HEK293 (cell line): Measurements from ENCODE around the gene TDG.

Source experiments
- CTCF ChIA-PET: fragments of 350-600 bp; formaldehyde crosslinking; extraction: SDS; loops from one replicate; lab custom pipeline; 2021; ENCODE audit warnings: antibody characterized with exemption; lab: Yijun Ruan, JAX
- POLR2A ChIA-PET: fragments of 300-600 bp; formaldehyde crosslinking; extraction: SDS; loops from one replicate; lab custom pipeline; 2020; ENCODE audit warnings: antibody characterized with exemption, inconsistent platforms; lab: Yijun Ruan, JAX
- H3K27ac ChIP-seq: fragments of 200-500 bp; sonication (Bioruptor generic); 2 replicates; pipeline ENCODE4 v1.5.1; 2014; ENCODE audit warnings: low read depth, low read length, control low read depth, inconsistent platforms; ENCODE audit errors: extremely low read depth
- H3K36me3 ChIP-seq, 2 experiments: fragments of 200-500 bp in 1 of 2; sonication (Bioruptor generic) in 1 of 2; 1 replicate in 1 of 2; 2 replicates in 1 of 2; pipeline ENCODE4 v1.5.1; 2014 to 2017; ENCODE audit warnings: inconsistent platforms in 2 of 2, low read length in 2 of 2; ENCODE audit not compliant: control insufficient read depth in 2 of 2, insufficient read depth in 1 of 2
- H3K4me1 ChIP-seq: fragments of 200-500 bp; sonication (Bioruptor generic); 2 replicates; pipeline ENCODE4 v1.5.1; 2014; ENCODE audit warnings: mild to moderate bottlenecking, low read length, inconsistent platforms; ENCODE audit not compliant: control insufficient read depth, insufficient read depth
- H3K4me3 ChIP-seq: 2 replicates; pipeline ENCODE4 v1.5.1; 2011; ENCODE audit warnings: low read depth, mild to moderate bottlenecking, control low read depth, low read length, moderate library complexity
- H3K9me3 ChIP-seq: fragments of 200-500 bp; sonication (Bioruptor generic); 2 replicates; pipeline ENCODE4 v1.5.1; 2014; ENCODE audit warnings: low read depth, low read length, inconsistent platforms; ENCODE audit not compliant: control insufficient read depth, insufficient read depth
- BCL11B ChIP-seq: fragments of 450-650 bp; formaldehyde crosslinking; IDR thresholded peaks from 2 replicates; pipeline ENCODE4 v1.5.1; 2016; ENCODE audit warnings: low read depth, missing biosample characterization, missing genetic modification characterization
- GLIS2 ChIP-seq: fragments of 450-650 bp; formaldehyde crosslinking; IDR thresholded peaks from 2 replicates; pipeline ENCODE4 v1.5.1; 2016; ENCODE audit warnings: missing biosample characterization, missing genetic modification characterization
- HOXC10 ChIP-seq: sonication (generic); formaldehyde crosslinking; IDR thresholded peaks from 2 replicates; pipeline ENCODE4 v1.8.1; 2023; ENCODE audit warnings: mild to moderate bottlenecking, missing genetic modification reagents
- PRDM1 ChIP-seq: fragments of 450-650 bp; formaldehyde crosslinking; IDR thresholded peaks from 2 replicates; pipeline ENCODE4; 2016; ENCODE audit warnings: missing biosample characterization, missing genetic modification characterization
- SP3 ChIP-seq: fragments of 450-650 bp; formaldehyde crosslinking; IDR thresholded peaks from 2 replicates; pipeline ENCODE4 v1.5.1; 2016; ENCODE audit warnings: missing biosample characterization, missing genetic modification characterization
- ZBTB6 ChIP-seq: fragments of 450-650 bp; formaldehyde crosslinking; IDR thresholded peaks from 2 replicates; pipeline ENCODE4 v1.5.1; 2017; ENCODE audit warnings: missing biosample characterization, missing genetic modification characterization
- ZFHX2 ChIP-seq: fragments of 450-650 bp; formaldehyde crosslinking; conservative IDR thresholded peaks from 2 replicates; pipeline ENCODE4 v1.5.1; 2016; ENCODE audit warnings: missing biosample characterization, missing genetic modification characterization
- ZNF121 ChIP-seq: fragments of 450-650 bp; formaldehyde crosslinking; IDR thresholded peaks from 2 replicates; pipeline ENCODE4 v1.5.1; 2016; ENCODE audit warnings: missing biosample characterization, missing genetic modification characterization
- ZNF335 ChIP-seq: fragments of 450-650 bp; formaldehyde crosslinking; conservative IDR thresholded peaks from 2 replicates; pipeline ENCODE4 v1.5.1; 2016; ENCODE audit warnings: missing biosample characterization, missing genetic modification characterization
- ZNF394 ChIP-seq: fragments of 450-650 bp; formaldehyde crosslinking; IDR thresholded peaks from 2 replicates; pipeline ENCODE4 v1.5.1; 2016; ENCODE audit warnings: missing biosample characterization, missing genetic modification characterization, mild to moderate bottlenecking, moderate library complexity, borderline replicate concordance
- ZNF571 ChIP-seq: fragments of 450-650 bp; formaldehyde crosslinking; IDR thresholded peaks from 2 replicates; pipeline ENCODE4 v1.5.0; 2017; ENCODE audit warnings: missing biosample characterization, missing genetic modification characterization
- ZNF776 ChIP-seq: fragments of 450-650 bp; formaldehyde crosslinking; IDR thresholded peaks from 2 replicates; pipeline ENCODE4 v1.5.0; 2017; ENCODE audit warnings: missing biosample characterization, missing genetic modification characterization, borderline replicate concordance
- ZSCAN16 ChIP-seq: fragments of 450-650 bp; formaldehyde crosslinking; IDR thresholded peaks from 2 replicates; pipeline ENCODE4 v1.5.1; 2016; ENCODE audit warnings: missing biosample characterization, missing genetic modification characterization
- TF ChIP-seq, protein P1 (sequence below): fragments of 450-650 bp; formaldehyde crosslinking; IDR thresholded peaks from 2 replicates; pipeline ENCODE4 v1.5.1; 2017; ENCODE audit warnings: missing biosample characterization, missing genetic modification characterization

Gene TDG

GRCh38 chr12:103956509-103957027, 9.1 kb upstream of the TDG start:
- POLR2A ChIA-PET, result interaction anchor here (0.9 to 3.2 kb wide), 7 partner anchors 10 to 94 kb away, joined by 3 to 80 read pairs (median 3); partner anchors contain the start of genes GLT8D2, HSP90B1 and TDG
- TF ChIP-seq ZSCAN16 (tag by site-specific recombination), result no peak
- 0 out of 2 replicates have a peak, but pooled peaks have one; percentile 14 for TF ChIP-seq ZFHX2
- TF ChIP-seq ZNF335 (tag by site-specific recombination), result peak; percentile 51
- TF ChIP-seq ZNF776, result no peak
- no peak for TF ChIP-seq ZNF394 (tag by site-specific recombination)
- TF ChIP-seq GLIS2 (tag by site-specific recombination), result 0 out of 2 replicates have a peak, but pooled peaks have one; percentile 55
- TF ChIP-seq ZNF571 (tag by site-specific recombination), result no peak
- TF ChIP-seq HOXC10 (CRISPR knock-in tag), result 0 out of 2 replicates have a peak, but pooled peaks have one; percentile 15
- Histone ChIP-seq H3K4me3 (peak overlapping the region; percentile 79), H3K9me3 (no peaks in the 10 kb centered on the region), H3K27ac (peak overlapping the region; percentile 86), H3K36me3 (peaks cover 31 to 34% of the 10 kb centered on the region in 2 experiments), H3K4me1 (0 out of 2 replicates have a peak, but pooled peaks cover 2% of the 10 kb centered on the region)
- CTCF ChIA-PET, result interaction anchor here (0.6 to 1.6 kb wide), 5 partner anchors 11 to 152 kb away, joined by 3 to 6 read pairs (median 3); no protein-coding TSS in a partner anchor

DNA sequence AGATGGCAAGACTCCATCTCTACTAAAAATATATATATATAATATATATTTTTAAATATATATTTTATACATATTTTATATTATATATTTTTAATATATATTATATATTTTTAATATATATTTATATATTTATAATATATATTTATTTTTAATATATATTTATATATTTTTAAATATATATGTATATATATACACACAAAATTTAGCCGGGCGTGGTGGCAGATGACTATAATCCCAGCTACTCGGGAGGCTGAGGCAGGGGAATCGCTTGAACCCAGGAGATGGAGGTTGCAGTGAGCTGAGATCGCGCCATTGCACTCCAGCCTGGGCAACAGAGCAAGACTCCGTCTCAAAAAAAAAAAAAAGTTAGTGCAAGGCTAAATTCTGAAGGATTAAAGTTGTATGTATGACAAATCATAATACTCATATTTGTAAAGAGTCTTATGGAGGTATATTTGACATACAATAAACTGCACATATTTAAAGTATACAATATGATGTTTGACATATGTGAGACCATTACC, 7.7 kb upstream of the TDG start:
- TF ChIP-seq ZNF121 (tag by site-specific recombination) (peak; percentile 91), ZSCAN16 (tag by site-specific recombination) (no peak), SP3 (tag by site-specific recombination) (no peak), ZBTB6 (no peak), PRDM1 (tag by site-specific recombination) (no peak)
- peak overlapping the region; percentile 86 for H3K27ac ChIP-seq
- no peak overlapping the region for H3K4me3 ChIP-seq
- H3K36me3 ChIP-seq, result peaks cover 17 to 21% of the 10 kb centered on the region in 2 experiments
- ChIA-PET CTCF (interaction anchor here (0.6 kb wide), 1 partner anchor 74 kb away, joined by 8 read pairs; no protein-coding TSS in a partner anchor), POLR2A (interaction anchor here (0.6 to 3.2 kb wide), 3 partner anchors 8 to 28 kb away, joined by 3 to 80 read pairs (median 26); partner anchors contain the start of genes HSP90B1 and TDG)
- 0 out of 2 replicates have a peak, but pooled peaks cover 2% of the 10 kb centered on the region for H3K4me1 ChIP-seq
- H3K9me3 ChIP-seq, result no peaks in the 10 kb centered on the region

DNA sequence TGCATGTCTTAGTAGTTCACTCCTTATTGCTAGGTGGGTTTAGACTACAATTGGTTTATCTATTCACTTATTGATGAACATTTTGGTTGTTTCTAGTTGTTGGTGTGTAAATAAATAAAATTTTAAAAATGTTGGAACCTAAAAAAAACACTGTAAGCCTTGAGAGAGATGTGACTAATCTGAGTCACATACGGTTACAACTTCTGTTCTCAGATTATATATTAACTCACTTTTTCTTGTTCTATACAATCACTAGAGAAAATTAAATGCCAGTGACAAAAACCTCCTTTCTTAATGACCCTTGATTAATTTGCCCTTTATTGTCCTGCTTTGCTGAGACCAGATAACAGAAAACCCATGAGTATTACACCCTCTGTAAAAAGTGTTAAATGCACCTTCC, 7.1 kb upstream of the TDG start:
- H3K27ac ChIP-seq, result no peak overlapping the region
- CTCF ChIA-PET, result no interaction called here
- POLR2A ChIA-PET, result interaction anchor here (3.2 kb wide), 1 partner anchor 29 kb away, joined by 26 read pairs; the partner anchor contains the start of gene HSP90B1
- TF ChIP-seq BCL11B (tag by site-specific recombination), result no peak
- TF ChIP-seq, protein P1, sequence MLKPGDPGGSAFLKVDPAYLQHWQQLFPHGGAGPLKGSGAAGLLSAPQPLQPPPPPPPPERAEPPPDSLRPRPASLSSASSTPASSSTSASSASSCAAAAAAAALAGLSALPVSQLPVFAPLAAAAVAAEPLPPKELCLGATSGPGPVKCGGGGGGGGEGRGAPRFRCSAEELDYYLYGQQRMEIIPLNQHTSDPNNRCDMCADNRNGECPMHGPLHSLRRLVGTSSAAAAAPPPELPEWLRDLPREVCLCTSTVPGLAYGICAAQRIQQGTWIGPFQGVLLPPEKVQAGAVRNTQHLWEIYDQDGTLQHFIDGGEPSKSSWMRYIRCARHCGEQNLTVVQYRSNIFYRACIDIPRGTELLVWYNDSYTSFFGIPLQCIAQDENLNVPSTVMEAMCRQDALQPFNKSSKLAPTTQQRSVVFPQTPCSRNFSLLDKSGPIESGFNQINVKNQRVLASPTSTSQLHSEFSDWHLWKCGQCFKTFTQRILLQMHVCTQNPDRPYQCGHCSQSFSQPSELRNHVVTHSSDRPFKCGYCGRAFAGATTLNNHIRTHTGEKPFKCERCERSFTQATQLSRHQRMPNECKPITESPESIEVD, result peak; percentile 56
- TF ChIP-seq, all 188 proteins: peak for 1
- peaks cover 13 to 14% of the 10 kb centered on the region in 2 experiments for H3K36me3 ChIP-seq
- 0 out of 2 replicates have a peak, but pooled peaks cover 2% of the 10 kb centered on the region for H3K4me1 ChIP-seq
- H3K4me3 ChIP-seq, result no peak overlapping the region
- H3K9me3 ChIP-seq, result no peaks in the 10 kb centered on the region
